Left lung (tissue), 10 donors: ENCODE measurements around the gene MRPL38. TPM values are rescaled to one million over a fixed set of nuclear protein-coding genes. Genes with fewer than 3 reads are reported as not detected.

Experiments used
- ATAC-seq: fragments of 200-7000 bp; cut with Tn5 transposase; one replicate; pipeline ENCODE4 v1.9.1; 2020; ENCODE audit warnings: moderate library complexity
- DNase-seq, 4 donors: peaks; one replicate each; pipeline ENCODE4 v3.0.0-alpha.2; 2013 to 2020
- H3K27ac ChIP-seq, 2 donors: fragments of 200-600 bp; sonication (generic) in 1 of 2; one replicate each; pipeline versions ENCODE4 v1.5.0 to v1.8.0; 2020 to 2021
- H3K27me3 ChIP-seq, 2 donors: fragments of 200-600 bp; sonication (generic) in 1 of 2; one replicate each; pipeline versions ENCODE4 v1.5.0 to v1.8.0; 2020 to 2021
- H3K36me3 ChIP-seq, 2 donors: fragments of 200-600 bp; sonication (generic) in 1 of 2; one replicate each; pipeline versions ENCODE4 v1.5.0 to v1.8.0; 2020 to 2021
- H3K4me1 ChIP-seq, 2 donors: fragments of 200-600 bp; one replicate each; pipeline ENCODE4 v1.8.0; 2021
- H3K4me3 ChIP-seq, 2 donors: fragments of 200-600 bp; sonication (generic) in 1 of 2; one replicate each; pipeline versions ENCODE4 v1.5.0 to v1.8.0; 2020 to 2021; ENCODE audit warnings: mild to moderate bottlenecking in 1 of 2
- H3K9me3 ChIP-seq, 2 donors: fragments of 200-600 bp; sonication (generic) in 1 of 2; one replicate each; pipeline versions ENCODE4 v1.5.0 to v1.8.0; 2020 to 2021
- CTCF ChIP-seq, 2 donors: fragments of 200-600 bp; sonication (generic) in 1 of 2; IDR thresholded peaks; one replicate each; pipeline versions ENCODE4 v1.5.0 to v1.8.0; 2021; ENCODE audit warnings: antibody characterized with exemption in 2 of 2
- intact Hi-C, 2 donors: fragments of 100-400 bp; cut with DNase I; formaldehyde crosslinking; loops; one replicate each; pipeline versions ENCODE4 v1.11.2 to v1.14.2; 2022
- polyA plus RNA-seq, 6 donors: library from polyadenylated mRNA; unstranded; fragments of 120-200 nt; gene quantifications; one replicate each; pipeline ENCODE4 v1.2.1, GENCODE V29; 2013; ENCODE audit not compliant: insufficient read length in 6 of 6
- total RNA-seq, 2 donors: library from RNA; stranded (reverse); fragmentation: NEBNext Ultra II Directional; extraction: Animal tissue kit (Norgen Biotek cat#: 25700); gene quantifications; one replicate each; pipeline ENCODE4 v1.2.1, GENCODE V29; 2021
- donor health status: DM: no; HTN: yes; CAD: no.
- donor health status: DM: no; HTN: no; CAD: no.

Gene MRPL38
- total and polyA plus RNA-seq, 8 donors = 61.1 to 86.4 (median 77.0) TPM

GRCh38 chr17:75933808-75934207, 29.1 kb upstream of the MRPL38 start:
- Histone ChIP-seq H3K4me3 (no peak overlapping the region), H3K27ac (no peak overlapping the region), H3K9me3 (no peaks in the 10 kb centered on the region), H3K4me1 (no peaks in the 10 kb centered on the region), H3K36me3 (no peaks in the 10 kb centered on the region), H3K27me3 (no peaks in the 10 kb centered on the region)
- ATAC-seq (no peak), DNase-seq (peak in 2 of 4 donors; percentile 66 to 69)
- intact Hi-C loops = no loop called here
- no peak for TF ChIP-seq CTCF (IDR thresholded peaks at IDR 0.05)

GRCh38 chr17:75932852-75933251, 28.2 kb upstream of the MRPL38 start:
- Histone ChIP-seq H3K4me1 (no peaks in the 10 kb centered on the region), H3K4me3 (no peak overlapping the region), H3K27me3 (no peaks in the 10 kb centered on the region), H3K9me3 (no peaks in the 10 kb centered on the region), H3K27ac (no peak overlapping the region), H3K36me3 (no peaks in the 10 kb centered on the region)
- DNase-seq = no peak
- intact Hi-C loops = no loop called here
- ATAC-seq = no peak
- TF ChIP-seq CTCF (IDR thresholded peaks at IDR 0.05) = no peak

GRCh38 chr17:75931062-75931461, 26.4 kb upstream of the MRPL38 start:
- intact Hi-C loops = no loop called here
- DNase-seq = peak in 1 of 4 donors; percentile 17

GRCh38 chr17:75927286-75927922, 22.7 kb upstream of the MRPL38 start:
- Histone ChIP-seq H3K4me3 (no peak overlapping the region), H3K27me3 (no peaks in the 10 kb centered on the region), H3K4me1 (peaks cover 0 to 4% of the 10 kb centered on the region in 2 donors), H3K27ac (no peak overlapping the region), H3K9me3 (no peaks in the 10 kb centered on the region), H3K36me3 (no peaks in the 10 kb centered on the region)
- intact Hi-C loops = no loop called here
- peak; percentile 30 to 50 for TF ChIP-seq CTCF (IDR thresholded peaks at IDR 0.05)
- ATAC-seq (peak; percentile 86), DNase-seq (peak in 2 of 4 donors; percentile 30 to 74)

More at GRCh38 chr17:75931062-75931461, 26.4 kb upstream of the MRPL38 start:
- no peak for TF ChIP-seq CTCF (IDR thresholded peaks at IDR 0.05)
- H3K4me3 ChIP-seq = no peak overlapping the region
- H3K36me3 ChIP-seq = no peaks in the 10 kb centered on the region
- H3K4me1 ChIP-seq = peaks cover 0 to 4% of the 10 kb centered on the region in 2 donors
- H3K27ac ChIP-seq = no peak overlapping the region
- no peak for ATAC-seq
- H3K9me3 ChIP-seq = no peaks in the 10 kb centered on the region
- no peaks in the 10 kb centered on the region for H3K27me3 ChIP-seq

- peaks cover 0 to 4% of the 10 kb centered on the region in 2 donors for H3K4me1 ChIP-seq
- H3K27me3 ChIP-seq = no peaks in the 10 kb centered on the region
- TF ChIP-seq CTCF (IDR thresholded peaks at IDR 0.05) = no peak
- no peaks in the 10 kb centered on the region for H3K36me3 ChIP-seq
- ATAC-seq = no peak
- no peak overlapping the region for H3K4me3 ChIP-seq
- no peak overlapping the region for H3K27ac ChIP-seq
- no peak for DNase-seq
- intact Hi-C loops = no loop called here
- no peaks in the 10 kb centered on the region for H3K9me3 ChIP-seq
These were observed 21.8 kb upstream of the MRPL38 start for GRCh38 chr17:75926456-75926855.
